HG02852 (cell line): ENCODE data around the gene VPS13C.

ENCODE experiments used
- ATAC-seq: cut with Tn5 transposase; IDR thresholded peaks from one replicate; pipeline ENCODE4 v1.9.1; 2021; ENCODE audit warnings: mild to moderate bottlenecking, moderate library complexity; ENCODE audit not compliant: unreplicated experiment

Gene VPS13C

DNA sequence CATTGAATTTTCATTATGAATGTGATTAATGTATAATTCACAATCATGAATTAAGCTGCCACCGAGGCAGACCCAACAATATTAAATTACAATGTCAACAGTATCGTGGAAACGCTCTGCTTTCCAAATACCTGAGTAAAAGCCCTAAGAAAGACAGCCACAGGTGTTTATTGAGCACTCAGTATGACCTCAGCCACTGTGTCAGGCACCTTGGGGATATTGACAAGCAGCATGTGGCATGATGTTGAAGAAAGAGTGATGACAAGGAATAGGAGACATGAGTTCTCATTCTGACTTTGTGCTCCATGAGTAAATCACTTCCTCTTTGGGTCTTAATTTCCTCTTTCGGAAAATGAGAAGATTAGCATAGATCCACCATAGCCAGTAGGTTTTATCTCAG, 19.3 kb upstream of the VPS13C start:
- ATAC-seq, result no peak

DNA sequence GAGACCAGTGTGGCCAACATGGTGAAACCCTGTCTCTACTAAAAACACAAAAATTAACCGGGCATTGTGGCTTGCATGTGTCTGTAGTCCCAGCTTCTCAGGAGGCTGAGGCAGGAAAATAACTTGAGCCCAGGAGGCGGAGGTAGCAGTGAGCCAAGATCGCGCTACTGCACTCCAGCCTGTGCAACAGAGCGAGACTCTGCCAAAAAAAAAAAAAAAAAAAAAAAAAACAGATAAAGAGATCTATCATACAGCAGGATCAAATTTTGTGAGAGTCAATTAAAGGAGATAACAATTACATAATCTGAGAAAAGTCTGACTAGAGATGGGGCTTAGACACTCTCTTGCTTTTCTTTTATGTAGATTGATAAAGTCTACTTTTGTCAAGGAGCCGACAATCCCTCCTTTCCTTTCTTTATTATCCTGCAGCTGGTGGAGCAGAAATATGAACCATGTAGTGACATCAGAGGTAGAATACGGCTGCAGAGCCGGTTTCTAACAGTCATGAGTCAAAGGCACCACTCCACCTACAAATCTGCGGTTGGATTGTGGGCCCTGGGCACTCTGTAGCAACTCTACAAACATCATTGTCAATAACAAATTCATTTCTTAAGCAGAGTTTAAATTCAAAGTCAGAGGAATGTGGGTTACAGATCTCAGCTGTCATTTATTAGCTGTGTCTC, 15.5 kb upstream of the VPS13C start:
- no peak for ATAC-seq

DNA sequence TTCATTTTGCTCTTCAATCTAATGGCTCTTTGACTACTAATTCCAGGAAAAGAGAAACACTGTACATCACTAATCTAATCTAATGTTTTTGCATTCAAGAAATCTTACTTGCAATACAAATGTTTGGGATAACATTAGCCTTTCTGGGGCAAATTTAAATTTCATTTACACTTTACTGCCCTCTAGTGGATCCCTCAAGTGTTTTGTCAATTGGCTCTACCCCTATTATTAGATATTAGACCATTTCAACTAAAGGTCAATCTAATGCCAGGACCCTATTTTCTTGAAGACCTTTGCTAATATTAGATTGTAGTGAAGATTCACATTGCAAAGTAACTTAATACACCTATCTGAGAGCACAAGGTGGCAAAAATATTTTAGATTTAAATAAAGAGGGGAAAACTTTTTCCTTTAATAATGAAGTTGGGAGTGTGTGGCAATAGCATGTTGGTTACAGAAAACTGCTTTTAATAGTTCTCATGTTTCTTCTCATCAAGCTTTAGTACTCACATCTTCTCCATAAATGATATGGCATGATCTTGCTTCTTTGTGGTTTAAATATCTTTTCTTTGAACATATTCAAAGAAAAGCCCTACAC, 11.6 kb upstream of the VPS13C start:
- ATAC-seq, result no peak

- ATAC-seq, result no peak
Measured at GRCh38 chr15:62069551-62069950, 9.3 kb upstream of the VPS13C start.

DNA sequence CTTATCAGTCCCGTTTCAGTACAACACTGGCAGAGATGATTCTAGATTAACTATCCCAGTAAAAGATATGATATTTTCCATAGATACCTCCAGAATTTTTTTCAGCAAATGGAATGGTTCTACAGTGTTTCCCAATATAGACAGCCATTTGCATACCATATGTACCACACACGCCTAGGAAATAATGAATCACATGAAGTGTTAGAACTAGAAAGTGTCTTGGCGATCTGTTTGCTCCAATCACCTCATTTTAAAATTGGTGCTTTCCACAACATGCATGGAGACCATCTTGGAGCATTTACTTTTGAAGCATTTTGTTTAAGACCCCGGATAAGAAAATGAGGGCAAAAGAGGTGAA, 8.5 kb upstream of the VPS13C start:
- ATAC-seq, result no peak

DNA sequence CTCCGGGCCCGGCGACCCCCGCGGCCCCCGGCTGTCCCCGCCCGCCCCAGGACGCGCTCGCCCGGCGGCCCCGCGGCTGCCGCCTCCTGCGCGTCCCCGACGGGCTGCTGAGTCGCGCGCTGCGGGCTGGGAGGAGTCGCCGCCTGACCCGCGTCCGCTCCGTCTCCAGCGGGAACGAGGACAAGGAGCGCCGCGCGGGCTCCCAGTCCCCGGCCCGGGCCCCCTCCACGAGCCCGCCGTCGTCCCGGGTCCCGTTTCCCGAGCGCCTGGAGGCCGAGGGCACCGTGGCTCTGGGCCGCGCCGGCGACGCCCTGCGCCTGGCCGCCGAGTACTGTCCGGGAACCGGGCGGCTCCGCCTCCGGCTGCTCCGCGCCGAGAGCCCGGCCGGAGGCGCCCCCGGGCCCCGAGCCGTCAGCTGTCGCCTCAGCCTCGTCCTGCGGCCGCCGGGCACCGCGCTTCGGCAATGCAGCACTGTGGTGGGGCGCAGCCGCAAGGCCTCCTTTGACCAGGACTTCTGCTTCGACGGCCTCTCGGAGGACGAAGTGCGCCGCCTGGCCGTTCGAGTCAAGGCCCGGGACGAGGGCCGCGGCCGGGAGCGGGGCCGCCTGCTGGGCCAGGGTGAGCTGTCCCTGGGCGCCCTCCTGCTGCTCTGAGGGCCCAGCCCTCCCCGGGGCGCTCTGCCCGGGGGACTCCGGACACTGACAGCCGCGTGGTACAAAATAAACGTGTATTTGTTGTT, 8.0 kb upstream of the VPS13C start:
- peak; percentile 28 for ATAC-seq

- peak; percentile 37 for ATAC-seq
Measured at GRCh38 chr15:62067448-62068044, 7.3 kb upstream of the VPS13C start.

GRCh38 chr15:62066663-62067447, 6.6 kb upstream of the VPS13C start, which contains the start of gene C2CD4A:
TSS of gene C2CD4A (plus strand) at chr15:62066977. CDS start at chr15:62067614, 637 bp downstream.
- no peak for ATAC-seq

GRCh38 chr15:62063825-62064635, 3.8 kb upstream of the VPS13C start:
- ATAC-seq, result no peak

- no peak for ATAC-seq
Measured at GRCh38 chr15:62060896-62061280, 641 bp upstream of the VPS13C start.

DNA sequence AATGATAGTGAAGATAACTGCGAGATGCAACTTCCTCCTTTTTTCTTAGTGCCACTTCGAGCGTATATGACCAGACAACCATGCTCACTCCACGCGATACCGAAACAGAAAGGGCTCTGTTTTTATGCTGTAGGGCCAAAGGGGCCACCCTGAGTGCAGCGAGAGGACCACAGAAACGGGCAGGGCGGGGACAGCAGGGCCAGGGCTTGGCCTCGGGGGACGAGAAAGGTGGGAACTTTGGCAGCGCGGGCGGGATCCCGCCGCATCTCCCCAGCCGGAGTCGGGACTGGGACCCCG, 483 bp downstream of the VPS13C start:
- peak; percentile 77 for ATAC-seq

- ATAC-seq, result no peak
Measured at GRCh38 chr15:62059108-62059815, 985 bp downstream of the VPS13C start.

- no peak for ATAC-seq
Measured at GRCh38 chr15:62058327-62059028, 1.8 kb downstream of the VPS13C start.

DNA sequence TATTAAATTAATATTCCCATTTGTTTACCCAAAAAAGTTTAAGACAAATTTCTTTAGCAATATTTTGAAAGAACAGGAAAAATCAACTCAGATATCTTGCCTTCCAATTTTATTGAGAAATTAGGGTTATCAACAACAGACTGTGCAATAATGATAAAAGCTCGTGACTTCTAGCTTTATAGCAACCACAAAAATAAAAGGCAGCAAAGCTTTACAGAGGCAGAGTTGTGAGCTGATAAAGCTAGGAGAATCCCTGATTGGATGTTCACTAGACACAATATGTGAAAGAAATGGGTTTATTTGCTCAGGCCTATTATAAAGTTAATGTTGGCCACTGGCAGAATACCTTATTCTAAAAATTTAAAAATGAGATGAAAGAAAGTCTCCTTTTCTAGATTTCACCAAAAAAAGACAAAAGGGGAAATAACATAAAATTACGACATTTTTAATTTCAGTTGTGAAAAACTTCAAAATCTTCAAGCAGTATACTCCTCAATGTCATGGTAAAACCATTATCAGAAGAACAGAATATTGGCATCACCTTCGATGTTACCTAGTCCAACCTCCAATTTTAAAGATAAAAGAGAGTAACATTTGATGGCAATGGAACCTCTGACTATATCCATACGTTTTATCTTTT, 2.8 kb downstream of the VPS13C start:
- ATAC-seq, result no peak

- no peak for ATAC-seq
Measured at GRCh38 chr15:62054979-62055378, 5.3 kb downstream of the VPS13C start.

GRCh38 chr15:62053439-62054085, 6.7 kb downstream of the VPS13C start:
- no peak for ATAC-seq

GRCh38 chr15:62052713-62053112, 7.5 kb downstream of the VPS13C start:
- ATAC-seq, result no peak

DNA sequence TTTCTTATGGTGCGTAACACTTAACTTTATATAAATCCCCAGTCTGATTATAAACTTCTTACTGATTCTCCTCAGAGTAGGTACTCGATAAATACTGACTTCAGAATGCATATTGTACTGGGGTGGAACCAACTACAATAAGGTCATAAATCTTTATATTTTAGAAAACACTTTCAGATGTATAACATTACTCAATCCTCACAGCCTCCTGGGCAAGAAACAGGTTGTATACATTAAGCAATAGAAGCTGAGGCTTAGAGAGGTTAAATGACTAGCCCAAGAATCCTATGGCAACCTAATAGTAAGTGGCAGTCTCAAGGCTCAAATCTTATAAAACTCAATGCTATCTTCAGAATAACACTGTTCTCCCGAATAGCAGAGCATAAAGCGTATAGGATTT, 9.1 kb downstream of the VPS13C start:
- no peak for ATAC-seq
